GM19351 (cell line): Measurements from ENCODE around the gene CCDC167.

Experiments used
- ATAC-seq: cut with Tn5 transposase; IDR thresholded peaks from one replicate; pipeline ENCODE4 v1.9.1; 2021; ENCODE audit warnings: mild to moderate bottlenecking, moderate library complexity; ENCODE audit not compliant: unreplicated experiment

The CCDC167 gene

GRCh38 chr6:37491171-37491829 lies 8.4 kb downstream of the CCDC167 start:
- no peak for ATAC-seq

DNA sequence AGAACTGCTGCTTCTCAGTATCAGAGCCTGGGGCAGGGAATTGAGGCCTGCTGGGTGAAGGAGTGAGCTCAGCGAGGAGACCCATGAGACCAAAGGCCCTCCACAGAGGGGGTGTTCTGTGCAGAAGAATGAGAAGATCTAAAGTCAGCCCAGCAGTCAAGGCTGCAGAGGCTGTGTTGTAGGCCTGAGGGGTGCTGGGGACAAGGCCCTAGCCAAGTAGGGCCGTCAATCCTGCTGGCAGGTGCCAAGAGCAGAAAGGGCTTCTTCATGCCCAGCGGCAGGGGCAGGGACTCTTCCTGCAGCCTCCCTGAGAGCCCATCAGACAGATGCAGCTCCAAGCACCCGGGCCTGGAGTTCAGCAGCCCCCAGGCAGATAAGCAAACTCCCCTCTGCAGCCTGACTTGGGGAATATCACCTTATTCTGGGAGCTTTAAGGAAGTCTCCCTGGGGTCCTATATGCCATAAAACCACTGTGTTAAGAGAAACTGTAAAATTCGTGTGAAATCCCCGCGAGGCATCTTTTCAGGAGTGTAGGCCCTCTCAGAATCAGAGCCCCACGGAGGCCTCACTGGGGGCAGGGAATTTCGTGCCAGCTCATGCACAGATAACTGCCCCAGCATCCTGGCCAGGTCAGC lies 9.0 kb downstream of the CCDC167 start:
- ATAC-seq, result no peak

DNA sequence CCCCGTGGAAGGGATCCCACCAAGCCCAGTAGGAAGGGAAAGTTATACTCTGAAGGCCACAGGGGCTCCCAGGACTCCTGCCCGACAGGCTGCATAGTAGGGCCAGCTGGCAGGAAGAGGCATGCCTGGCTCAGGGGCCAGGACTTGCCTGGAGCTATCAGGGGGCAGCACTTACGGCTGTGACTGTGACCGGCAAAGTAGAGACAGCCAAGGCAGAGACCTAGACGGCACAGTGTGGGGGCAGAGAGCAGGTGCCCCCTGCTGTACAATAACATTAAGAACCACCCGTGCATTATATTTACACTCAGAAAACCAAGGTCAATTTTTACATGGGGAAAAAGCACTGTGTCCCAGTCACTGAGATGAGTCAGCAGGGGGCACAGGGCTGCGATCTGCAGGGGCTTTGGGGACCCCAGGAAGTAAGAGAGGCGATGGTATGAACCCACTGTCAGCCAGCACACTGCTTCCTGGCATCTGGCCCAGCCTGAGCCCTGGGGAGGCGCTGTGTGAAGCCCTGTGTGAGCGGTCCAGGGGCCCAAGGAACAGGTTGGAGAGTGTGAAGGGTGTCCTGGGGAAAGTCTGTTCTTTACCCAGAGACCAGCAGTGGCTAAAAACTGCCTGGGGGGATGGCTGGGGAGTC lies 9.9 kb downstream of the CCDC167 start:
- ATAC-seq, result no peak

DNA sequence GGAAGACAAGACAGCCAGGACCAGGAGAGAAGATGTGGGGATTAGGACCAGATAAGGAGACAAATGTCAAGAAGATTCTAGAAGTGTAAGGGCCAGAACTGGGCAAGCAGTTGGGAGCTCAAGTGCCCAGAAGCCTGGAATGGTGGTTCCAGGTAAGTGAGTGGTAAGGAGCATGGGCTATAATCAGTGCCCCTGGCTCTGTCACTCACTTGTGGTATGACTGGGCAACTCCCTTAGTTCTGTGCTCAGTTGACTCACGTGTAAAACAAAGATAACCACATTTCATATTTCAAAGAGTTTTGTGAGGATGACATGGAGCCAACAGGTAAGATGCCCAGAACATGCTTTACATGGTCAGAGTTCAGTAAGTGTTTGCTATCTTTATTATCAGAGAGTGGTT lies 11.2 kb downstream of the CCDC167 start:
- ATAC-seq, result no peak

DNA sequence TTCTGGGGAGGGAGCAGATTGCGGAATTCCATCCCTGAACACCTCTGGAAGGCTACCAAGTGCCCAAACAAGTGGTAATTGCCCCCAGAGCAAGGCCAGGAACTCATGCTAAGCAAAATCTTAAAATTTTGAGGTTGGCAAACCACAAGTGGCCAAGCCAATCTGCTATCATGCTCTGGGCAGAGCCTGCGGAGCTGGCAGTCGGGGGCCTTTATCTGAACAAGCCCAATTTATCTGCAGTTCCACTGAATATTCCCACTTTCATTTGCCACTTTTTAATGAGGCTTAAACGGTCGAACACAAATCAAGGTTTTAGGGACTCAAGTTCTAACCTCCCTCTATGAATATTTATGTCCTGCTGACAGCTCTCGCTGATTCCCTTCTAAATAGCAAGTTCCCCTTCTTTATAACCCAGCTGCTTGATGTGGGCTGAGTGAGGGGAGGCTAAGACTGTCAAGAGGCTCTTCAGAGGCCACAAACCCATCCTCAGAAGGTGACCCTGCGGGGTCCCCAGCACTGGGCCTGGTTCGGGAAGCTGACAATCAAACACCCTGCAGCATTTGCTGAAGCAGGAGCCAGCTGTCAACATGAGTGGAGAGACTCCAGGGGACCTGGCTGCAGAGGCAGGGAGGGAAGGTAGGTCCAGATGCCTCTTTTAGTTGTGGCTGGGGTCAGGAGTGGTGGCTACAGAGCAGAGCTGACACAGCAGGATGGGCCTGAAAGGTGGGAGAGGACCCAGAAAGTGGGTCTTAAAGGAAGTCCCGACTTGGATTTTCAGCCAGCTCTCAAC lies 11.9 kb downstream of the CCDC167 start:
- ATAC-seq, result no peak

DNA sequence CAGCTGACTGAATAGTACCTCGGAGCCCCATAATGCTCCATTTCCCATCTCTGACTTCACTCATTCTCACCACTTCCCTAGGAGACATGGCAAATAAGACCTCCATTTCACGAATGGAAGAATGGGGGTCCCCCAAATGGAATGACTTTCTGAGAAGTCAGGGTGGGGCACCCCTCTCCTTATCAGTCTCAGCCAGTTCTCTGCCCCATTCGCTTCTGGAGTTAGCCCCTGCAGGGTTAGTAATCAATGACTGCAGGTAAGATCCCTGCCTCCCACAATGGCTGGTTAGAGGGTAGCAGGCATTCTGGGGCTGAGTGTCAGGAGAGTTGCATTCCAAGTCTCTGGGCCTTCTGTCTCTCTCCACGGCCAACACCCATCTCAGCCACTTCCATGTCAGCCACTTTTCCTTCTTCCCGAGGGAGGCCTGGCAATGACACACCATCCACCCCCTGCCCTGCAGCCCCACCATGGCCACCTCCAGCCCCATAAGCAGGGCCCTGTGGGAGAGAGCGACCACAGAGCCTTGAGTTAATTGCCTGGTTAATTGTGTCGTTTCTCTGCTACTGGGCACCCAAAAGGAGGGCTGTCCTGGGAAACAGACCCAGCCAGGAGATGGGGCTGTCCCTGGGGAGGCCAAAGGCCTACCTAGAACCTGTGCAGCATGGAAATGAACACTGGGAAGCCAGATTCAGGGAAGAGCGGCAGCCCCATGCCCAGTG lies 13.4 kb downstream of the CCDC167 start:
- ATAC-seq, result no peak

- ATAC-seq, result no peak
Observed at GRCh38 chr6:37485291-37485702, 14.4 kb downstream of the CCDC167 start.

DNA sequence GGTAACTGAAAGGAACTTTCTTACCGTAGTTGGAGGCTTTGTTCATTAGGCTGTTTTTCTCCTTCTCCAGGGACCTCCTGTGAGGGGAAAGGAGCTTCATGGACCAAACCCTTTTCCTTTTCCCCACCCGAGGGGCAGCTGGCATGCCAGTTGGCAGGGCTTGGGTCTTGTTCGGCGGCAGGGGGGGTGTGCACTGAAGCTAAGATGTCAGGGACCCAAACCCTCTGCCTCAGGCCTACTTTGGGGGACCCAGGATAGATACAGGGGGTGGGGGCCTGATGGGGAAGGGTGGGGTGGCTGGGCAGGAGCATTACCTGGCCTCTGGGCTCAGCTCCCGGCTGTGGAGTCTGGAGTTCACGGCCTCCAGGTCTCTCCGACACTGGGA lies 14.9 kb downstream of the CCDC167 start:
- ATAC-seq, result no peak

- ATAC-seq, result no peak
Observed at GRCh38 chr6:37483917-37484785, 15.5 kb downstream of the CCDC167 start.

- ATAC-seq, result no peak
Observed at GRCh38 chr6:37483252-37483901, 16.3 kb downstream of the CCDC167 start.

GRCh38 chr6:37482606-37483251 lies 17.0 kb downstream of the CCDC167 start:
- ATAC-seq, result no peak

DNA sequence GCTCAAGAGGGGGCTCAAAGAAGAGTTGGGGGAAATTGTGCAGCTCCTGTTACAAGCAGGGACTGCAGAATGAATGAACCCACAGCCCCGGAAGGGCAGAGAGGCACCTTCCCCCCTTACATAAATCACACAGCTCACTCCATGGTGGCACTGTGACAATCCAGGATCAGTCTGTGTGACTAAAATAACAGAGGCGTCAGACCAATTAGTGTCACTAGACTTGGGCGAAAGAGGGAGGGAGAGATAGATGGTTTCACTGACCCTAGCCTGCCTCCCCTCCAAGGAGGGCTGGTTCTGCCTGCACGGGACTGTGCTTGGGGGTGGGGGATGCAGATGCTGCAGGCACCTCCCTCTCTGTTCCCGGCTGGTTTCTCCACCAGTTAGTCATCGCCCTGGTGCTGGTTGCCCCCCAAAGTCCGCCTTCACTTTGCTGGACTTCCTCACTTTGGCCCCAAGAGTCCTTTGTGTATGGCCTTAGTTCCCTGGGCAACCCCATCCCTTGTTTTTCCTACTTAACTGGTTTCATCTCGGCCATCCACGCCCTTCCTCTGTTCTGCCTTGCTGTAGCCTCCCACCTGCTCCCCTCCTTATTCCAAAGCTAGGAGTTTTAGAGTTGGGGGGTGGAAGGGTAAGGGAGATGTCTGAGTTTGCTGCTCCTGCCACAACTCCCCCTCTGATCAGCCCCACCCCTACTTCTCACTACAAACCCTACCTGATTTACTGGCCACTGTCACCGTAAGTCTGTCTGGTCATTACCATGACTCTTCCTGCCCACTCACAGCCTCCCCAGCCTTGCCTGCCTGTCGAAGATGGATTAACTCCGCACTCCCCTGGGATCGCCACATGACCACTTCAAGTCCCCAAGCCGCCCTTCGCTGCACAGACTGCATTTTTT lies 17.7 kb downstream of the CCDC167 start:
- ATAC-seq, result no peak

GRCh38 chr6:37480951-37481534 lies 18.6 kb downstream of the CCDC167 start:
- ATAC-seq, result no peak

DNA sequence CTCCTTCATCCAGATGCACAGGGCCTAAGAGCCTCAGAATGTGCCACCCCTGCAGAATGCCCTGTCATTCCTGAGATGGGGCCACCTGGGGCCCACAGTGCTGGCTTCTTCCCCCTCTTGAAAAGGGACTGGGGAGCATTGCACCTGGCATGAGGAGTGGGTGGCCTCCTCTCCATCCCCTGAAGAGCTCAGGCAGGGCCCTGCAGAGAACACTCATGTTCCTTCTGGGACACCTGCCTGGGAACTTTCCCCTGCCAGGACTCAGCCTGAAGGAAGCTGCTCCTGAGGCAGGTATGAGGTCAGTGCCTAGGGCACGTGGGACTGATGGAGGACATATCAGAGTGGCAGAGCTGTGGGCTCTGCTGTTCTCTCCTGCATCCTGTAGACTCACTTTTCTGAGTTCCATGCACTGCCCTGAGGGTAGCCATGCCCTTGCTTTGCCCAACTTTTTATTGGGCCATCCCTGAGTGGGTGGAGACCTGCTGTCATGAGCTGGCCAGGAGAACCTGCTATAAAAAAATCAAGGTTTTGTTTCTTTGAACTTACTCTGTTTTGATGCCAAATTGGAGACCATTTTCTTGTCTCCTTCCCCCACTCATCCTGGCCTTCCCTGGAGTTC lies 19.5 kb downstream of the CCDC167 start:
- ATAC-seq, result no peak

DNA sequence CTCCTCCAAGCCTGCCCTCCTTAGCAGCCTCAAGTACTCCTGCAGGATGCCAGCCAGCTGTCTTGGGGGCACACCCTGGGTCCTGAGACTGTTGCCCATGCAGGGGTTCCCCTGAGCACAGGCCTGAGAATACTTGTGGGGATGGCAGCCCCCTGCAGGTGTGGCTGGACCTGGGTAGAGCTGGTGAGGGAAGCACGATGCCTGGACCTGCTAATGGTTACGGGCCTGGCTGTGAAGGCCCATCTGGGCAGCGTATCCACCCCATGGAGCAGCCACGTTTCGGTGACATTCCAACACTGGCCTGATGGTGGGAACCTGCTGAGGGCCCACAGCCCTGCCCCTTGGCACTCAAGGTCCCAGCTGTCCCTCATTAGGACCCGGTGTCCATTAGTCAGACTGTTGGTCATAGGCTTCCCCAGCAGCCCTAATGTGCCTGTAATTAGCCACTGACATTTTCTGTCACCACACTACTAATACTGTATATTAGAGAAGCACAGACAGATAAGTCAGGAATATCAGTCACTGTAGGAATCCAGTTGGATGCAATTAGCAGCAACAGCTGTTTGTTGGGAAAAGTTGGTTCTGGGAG lies 20.3 kb downstream of the CCDC167 start:
- ATAC-seq, result no peak

GRCh38 chr6:37478827-37479226 lies 20.9 kb downstream of the CCDC167 start:
- ATAC-seq, result no peak
